HepG2 (cell line): Measurements from ENCODE around the gene ARFIP2. TPM values are rescaled to one million over a fixed set of nuclear protein-coding genes. Genes with fewer than 3 reads are reported as not detected.
A peak's percentile ranks its signal among the peaks of the same experiment; 100 is the strongest.

Source experiments
- ATF2 ChIP-seq: sonication (generic); formaldehyde crosslinking; IDR thresholded peaks from 2 replicates; pipeline ENCODE4 v1.4.0; 2020; ENCODE audit warnings: missing genetic modification reagents
- FOXA1 ChIP-seq, 2 experiments: fragments of 450-650 bp in 1 of 2; sonication (generic) in 1 of 2; formaldehyde crosslinking in 1 of 2; IDR thresholded peaks; 2 replicates each; pipeline versions ENCODE4 v1.4.0 to v1.6.1; 2016 to 2020; ENCODE audit warnings: missing genetic modification reagents in 1 of 2
- GTF2F1 ChIP-seq: fragments of 150-350 bp; IDR thresholded peaks from 2 replicates; pipeline ENCODE4 v1.6.1; 2014; ENCODE audit warnings: low read length
- HNRNPL ChIP-seq: fragments of 200-400 bp; formaldehyde crosslinking; IDR thresholded peaks from 2 replicates; pipeline ENCODE4 v1.6.1; 2017; ENCODE audit warnings: mild to moderate bottlenecking, low read depth, low read length
- HOXD1 ChIP-seq: sonication (generic); formaldehyde crosslinking; IDR thresholded peaks from 2 replicates; pipeline ENCODE4 v1.5.0; 2020; ENCODE audit warnings: missing genetic modification reagents
- ISL2 ChIP-seq: sonication (generic); formaldehyde crosslinking; IDR thresholded peaks from 2 replicates; pipeline ENCODE4 v1.5.0; 2020; ENCODE audit warnings: missing genetic modification reagents
- KLF6 ChIP-seq: IDR thresholded peaks from 2 replicates; pipeline ENCODE4 v1.8.0; 2016; ENCODE audit warnings: missing biosample characterization, missing genetic modification reagents
- PHF21A ChIP-seq: sonication (generic); formaldehyde crosslinking; IDR thresholded peaks from 2 replicates; pipeline ENCODE4 v1.5.0; 2020; ENCODE audit warnings: mild to moderate bottlenecking, missing genetic modification reagents
- RXRA ChIP-seq: sonication (generic); formaldehyde crosslinking; IDR thresholded peaks from 2 replicates; pipeline ENCODE4 v1.5.1; 2020; ENCODE audit warnings: missing genetic modification reagents
- SIX4 ChIP-seq: sonication (generic); formaldehyde crosslinking; IDR thresholded peaks from 2 replicates; pipeline ENCODE4 v1.4.0; 2020; ENCODE audit warnings: missing genetic modification reagents
- SKI ChIP-seq: fragments of 450-650 bp; IDR thresholded peaks from one replicate; pipeline ENCODE4 v1.6.1; 2018; ENCODE audit warnings: mild to moderate bottlenecking; ENCODE audit not compliant: partially characterized antibody
- TEAD3 ChIP-seq: optimal IDR thresholded peaks from 2 replicates; pipeline ENCODE3; 2016; ENCODE audit warnings: borderline replicate concordance
- ZKSCAN1 ChIP-seq: fragments of 150-350 bp; IDR thresholded peaks from 2 replicates; pipeline ENCODE4 v1.6.1; 2014; ENCODE audit warnings: low read length
- ZNF275 ChIP-seq: sonication (generic); formaldehyde crosslinking; IDR thresholded peaks from 2 replicates; pipeline ENCODE4 v1.8.0; 2022; ENCODE audit warnings: missing genetic modification reagents, mild to moderate bottlenecking, inconsistent platforms, borderline replicate concordance
- ZNF296 ChIP-seq: sonication (generic); formaldehyde crosslinking; conservative IDR thresholded peaks from 2 replicates; pipeline ENCODE4 v1.5.0; 2020; ENCODE audit warnings: mild to moderate bottlenecking, missing genetic modification reagents
- ZNF350 ChIP-seq: sonication (generic); formaldehyde crosslinking; IDR thresholded peaks from 2 replicates; pipeline ENCODE4 v1.4.0; 2020; ENCODE audit warnings: mild to moderate bottlenecking, low read depth, missing genetic modification reagents, borderline replicate concordance
- ZNF546 ChIP-seq: sonication (generic); formaldehyde crosslinking; conservative IDR thresholded peaks from 2 replicates; pipeline ENCODE4 v1.8.1; 2023; ENCODE audit warnings: mild to moderate bottlenecking, missing genetic modification reagents
- ZNF574 ChIP-seq: sonication (generic); formaldehyde crosslinking; IDR thresholded peaks from 2 replicates; pipeline ENCODE4 v1.4.0; 2020; ENCODE audit warnings: missing genetic modification reagents
- ZNF589 ChIP-seq: sonication (generic); formaldehyde crosslinking; conservative IDR thresholded peaks from 2 replicates; pipeline ENCODE4 v1.8.0; 2022; ENCODE audit warnings: mild to moderate bottlenecking, moderate library complexity, missing genetic modification reagents
- ZNF598 ChIP-seq: sonication (generic); formaldehyde crosslinking; IDR thresholded peaks from 2 replicates; pipeline ENCODE4 v1.5.1; 2020; ENCODE audit warnings: mild to moderate bottlenecking, missing genetic modification reagents, borderline replicate concordance
- ZNF749 ChIP-seq: sonication (generic); formaldehyde crosslinking; IDR thresholded peaks from 2 replicates; pipeline ENCODE4 v1.8.0; 2022; ENCODE audit warnings: mild to moderate bottlenecking, missing genetic modification reagents, moderate library complexity, borderline replicate concordance
- ZNF792 ChIP-seq: IDR thresholded peaks from 2 replicates; pipeline ENCODE4 v1.6.1; 2016
- ZSCAN30 ChIP-seq: sonication (generic); formaldehyde crosslinking; IDR thresholded peaks from 2 replicates; pipeline ENCODE4 v1.5.0; 2020; ENCODE audit warnings: mild to moderate bottlenecking, missing genetic modification reagents
- polyA plus RNA-seq, 8 experiments: library from polyadenylated mRNA; depleted of rRNA in 3 of 8; stranded (reverse) in 7 of 8; unstranded in 1 of 8; fragments of >200 nt; fragmentation: Illumina TruSeq in 4 of 8; extraction: Trizol in 4 of 8; gene quantifications; 2 replicates each; pipeline versions ENCODE4 v1.2.1 to v1.2.3, GENCODE V29; 2011 to 2016; ENCODE audit warnings: low read depth in 4 of 8, missing spikeins in 1 of 8, mixed read lengths in 1 of 8; ENCODE audit not compliant: insufficient read depth in 1 of 8
- total RNA-seq, 5 experiments: library from RNA; depleted of rRNA; stranded (reverse); fragments of >200 nt; fragmentation: Illumina TruSeq; extraction: Trizol; gene quantifications; 2 replicates each; pipeline ENCODE4 v1.2.3, GENCODE V29; 2016; ENCODE audit warnings: low read depth in 1 of 5
- TF ChIP-seq, protein P1 (sequence below): sonication (generic); formaldehyde crosslinking; IDR thresholded peaks from 2 replicates; pipeline ENCODE4 v1.4.0; 2020; ENCODE audit warnings: missing genetic modification reagents
- TF ChIP-seq, protein P2 (sequence below): sonication (generic); formaldehyde crosslinking; IDR thresholded peaks from 2 replicates; pipeline ENCODE4 v1.5.0; 2020; ENCODE audit warnings: mild to moderate bottlenecking, low read depth, missing genetic modification reagents, borderline replicate concordance

ARFIP2 gene
- total and polyA plus RNA-seq, 2 of the 13 experiments (the other 11 are each of a cell fraction or from before 2014, with no cell fraction given): 56.6 to 60.2 TPM

GRCh38 chr11:6440906-6441358, 40.2 kb downstream of the ARFIP2 start, which contains the start of gene HPX (continued):
- TF ChIP-seq SIX4 (CRISPR knock-in tag) (peak; percentile 95), ZNF589 (no peak), ATF2 (CRISPR knock-in tag) (peak; percentile 81; the same call in 1 of the 2 replicates), GTF2F1 (no peak), FOXA1 (IDR thresholded peaks at IDR 0.05) (no peak), FOXA1 (CRISPR knock-in tag; IDR thresholded peaks at IDR 0.05) (peak; percentile 96), SKI (peak; percentile 78), ZNF598 (no peak), ZNF296 (no peak), PHF21A (peak; percentile 74), HOXD1 (CRISPR knock-in tag) (no peak), RXRA (CRISPR knock-in tag) (peak; percentile 75; the same call in 1 of the 2 replicates), ZNF546 (CRISPR knock-in tag) (no peak), TEAD3 (peak; percentile 69), ZKSCAN1 (no peak), ZNF350 (CRISPR knock-in tag) (peak; percentile 21; the same call in 1 of the 2 replicates), ZNF792 (CRISPR knock-in tag) (peak; percentile 40; the same call in 1 of the 2 replicates), KLF6 (CRISPR knock-in tag) (no peak), ISL2 (CRISPR knock-in tag) (0 out of 2 replicates have a peak, but pooled peaks have one; percentile 43), ZNF574 (no peak), ZNF749 (no peak), ZSCAN30 (CRISPR knock-in tag) (no peak), ZNF275 (no peak), HNRNPL (no peak)
- TF ChIP-seq, protein P1, sequence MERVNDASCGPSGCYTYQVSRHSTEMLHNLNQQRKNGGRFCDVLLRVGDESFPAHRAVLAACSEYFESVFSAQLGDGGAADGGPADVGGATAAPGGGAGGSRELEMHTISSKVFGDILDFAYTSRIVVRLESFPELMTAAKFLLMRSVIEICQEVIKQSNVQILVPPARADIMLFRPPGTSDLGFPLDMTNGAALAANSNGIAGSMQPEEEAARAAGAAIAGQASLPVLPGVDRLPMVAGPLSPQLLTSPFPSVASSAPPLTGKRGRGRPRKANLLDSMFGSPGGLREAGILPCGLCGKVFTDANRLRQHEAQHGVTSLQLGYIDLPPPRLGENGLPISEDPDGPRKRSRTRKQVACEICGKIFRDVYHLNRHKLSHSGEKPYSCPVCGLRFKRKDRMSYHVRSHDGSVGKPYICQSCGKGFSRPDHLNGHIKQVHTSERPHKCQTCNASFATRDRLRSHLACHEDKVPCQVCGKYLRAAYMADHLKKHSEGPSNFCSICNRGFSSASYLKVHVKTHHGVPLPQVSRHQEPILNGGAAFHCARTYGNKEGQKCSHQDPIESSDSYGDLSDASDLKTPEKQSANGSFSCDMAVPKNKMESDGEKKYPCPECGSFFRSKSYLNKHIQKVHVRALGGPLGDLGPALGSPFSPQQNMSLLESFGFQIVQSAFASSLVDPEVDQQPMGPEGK: peak; percentile 92
- TF ChIP-seq, protein P2, sequence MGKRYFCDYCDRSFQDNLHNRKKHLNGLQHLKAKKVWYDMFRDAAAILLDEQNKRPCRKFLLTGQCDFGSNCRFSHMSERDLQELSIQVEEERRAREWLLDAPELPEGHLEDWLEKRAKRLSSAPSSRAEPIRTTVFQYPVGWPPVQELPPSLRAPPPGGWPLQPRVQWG (CRISPR knock-in tag): no peak
